VCaP (cell line): ENCODE data around the gene LRRC27.

Experiments
- H3K27ac ChIP-seq: fragments of 450-650 bp; 2 replicates; pipeline ENCODE4 v1.5.1; 2017
- TF ChIP-seq, protein P1 (sequence below): fragments of 450-650 bp; conservative IDR thresholded peaks from 2 replicates; pipeline ENCODE4 v1.5.1; 2017; ENCODE audit warnings: mild to moderate bottlenecking, moderate library complexity

The LRRC27 gene

DNA sequence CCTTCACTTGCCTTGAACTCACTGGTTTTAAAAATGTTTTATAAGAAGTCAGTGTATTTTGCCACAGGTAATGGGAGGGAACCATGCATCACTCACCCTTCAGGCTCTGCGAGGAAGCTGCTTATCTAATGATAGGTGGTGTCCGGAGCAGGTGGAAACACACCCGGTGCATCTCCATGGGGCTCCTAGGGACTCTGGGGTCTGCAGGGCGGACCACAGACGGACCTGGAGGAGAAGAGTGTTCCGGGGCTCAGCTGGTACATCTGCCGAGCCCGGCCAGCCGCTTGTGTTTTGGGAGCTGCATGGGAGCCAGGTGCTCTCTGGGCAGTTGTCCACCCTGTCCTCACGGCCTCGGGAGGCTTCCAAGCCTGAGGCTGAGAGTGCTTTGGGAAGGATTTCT is 7.3 kb downstream of the LRRC27 start:
- TF ChIP-seq, protein P1, sequence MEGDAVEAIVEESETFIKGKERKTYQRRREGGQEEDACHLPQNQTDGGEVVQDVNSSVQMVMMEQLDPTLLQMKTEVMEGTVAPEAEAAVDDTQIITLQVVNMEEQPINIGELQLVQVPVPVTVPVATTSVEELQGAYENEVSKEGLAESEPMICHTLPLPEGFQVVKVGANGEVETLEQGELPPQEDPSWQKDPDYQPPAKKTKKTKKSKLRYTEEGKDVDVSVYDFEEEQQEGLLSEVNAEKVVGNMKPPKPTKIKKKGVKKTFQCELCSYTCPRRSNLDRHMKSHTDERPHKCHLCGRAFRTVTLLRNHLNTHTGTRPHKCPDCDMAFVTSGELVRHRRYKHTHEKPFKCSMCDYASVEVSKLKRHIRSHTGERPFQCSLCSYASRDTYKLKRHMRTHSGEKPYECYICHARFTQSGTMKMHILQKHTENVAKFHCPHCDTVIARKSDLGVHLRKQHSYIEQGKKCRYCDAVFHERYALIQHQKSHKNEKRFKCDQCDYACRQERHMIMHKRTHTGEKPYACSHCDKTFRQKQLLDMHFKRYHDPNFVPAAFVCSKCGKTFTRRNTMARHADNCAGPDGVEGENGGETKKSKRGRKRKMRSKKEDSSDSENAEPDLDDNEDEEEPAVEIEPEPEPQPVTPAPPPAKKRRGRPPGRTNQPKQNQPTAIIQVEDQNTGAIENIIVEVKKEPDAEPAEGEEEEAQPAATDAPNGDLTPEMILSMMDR = no peak
- no peak overlapping the region for H3K27ac ChIP-seq

DNA sequence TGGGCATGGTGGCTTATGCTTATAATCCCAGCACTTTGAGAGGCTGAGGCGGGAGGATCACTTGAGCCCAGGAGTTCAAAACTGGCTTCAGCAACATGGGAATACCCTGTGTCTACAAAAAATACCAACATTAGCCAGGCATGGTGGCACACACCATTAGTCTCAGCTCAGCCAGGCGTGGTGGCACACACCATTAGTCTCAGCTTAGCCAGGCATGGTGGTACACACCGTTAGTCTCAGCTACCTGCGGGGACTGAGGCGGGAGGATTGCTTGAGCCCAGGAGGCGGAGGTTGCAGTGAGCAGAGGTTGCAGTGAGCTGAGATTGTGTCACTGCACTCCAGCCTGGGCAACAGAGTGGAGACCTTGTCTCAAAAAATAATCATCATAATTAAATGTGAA is 9.0 kb downstream of the LRRC27 start:
- TF ChIP-seq, protein P1 = no peak
- H3K27ac ChIP-seq = no peak overlapping the region

DNA sequence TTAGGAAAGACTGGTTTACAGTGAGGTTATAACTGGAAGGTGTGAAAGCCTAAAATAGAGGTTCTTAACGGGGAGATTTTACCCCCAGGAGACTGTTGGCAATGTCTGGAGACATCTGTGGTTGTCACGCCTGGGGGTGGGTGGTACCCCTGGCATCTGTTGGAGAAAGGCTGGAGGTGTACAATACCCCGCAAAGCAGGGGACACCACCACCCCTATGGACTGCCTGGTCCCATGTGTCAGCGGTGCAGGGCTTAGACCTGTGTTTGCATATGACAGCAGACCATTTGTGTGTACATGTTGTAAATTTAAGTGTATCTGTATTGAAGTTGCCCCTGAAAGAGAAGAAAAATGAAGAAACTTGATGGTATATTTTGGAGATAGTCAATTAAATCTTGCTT is 9.8 kb downstream of the LRRC27 start:
- TF ChIP-seq, protein P1 = no peak
- H3K27ac ChIP-seq = no peak overlapping the region

DNA sequence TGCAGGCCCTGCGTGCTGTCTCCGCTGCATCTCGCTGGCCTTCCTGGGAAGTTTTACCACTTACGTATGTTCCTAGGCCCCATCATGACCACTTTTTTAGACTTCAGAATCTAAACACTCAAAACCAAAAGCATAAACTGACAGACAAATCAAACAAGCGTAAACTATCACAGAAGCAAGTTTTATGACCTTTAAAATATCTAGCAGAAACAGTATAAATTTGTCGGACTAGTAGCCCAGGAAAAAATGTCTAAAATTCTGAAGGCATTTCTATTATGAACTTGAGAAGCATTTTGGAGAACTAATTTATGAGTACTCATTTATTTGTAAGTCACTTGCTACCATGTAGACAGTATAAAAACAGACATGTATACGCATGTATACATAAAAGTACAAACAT is 10.6 kb downstream of the LRRC27 start:
- TF ChIP-seq, protein P1 = no peak

DNA sequence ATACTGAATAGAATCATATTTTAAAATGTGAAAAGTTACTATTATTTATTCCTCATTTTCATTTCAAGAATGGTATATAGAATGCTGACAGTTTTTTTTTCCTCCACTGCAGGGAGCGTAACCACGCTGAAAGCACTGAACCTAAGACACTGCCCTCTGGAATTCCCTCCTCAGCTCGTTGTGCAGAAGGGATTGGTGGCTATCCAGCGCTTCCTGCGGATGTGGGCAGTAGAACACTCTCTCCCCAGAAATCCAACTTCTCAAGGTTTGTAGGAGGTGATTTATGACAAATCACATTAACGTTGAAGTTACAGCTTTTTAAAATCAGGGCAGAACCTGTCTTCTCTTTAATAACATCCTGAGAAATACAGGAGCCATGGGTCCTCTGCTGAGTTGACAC is 12.4 kb downstream of the LRRC27 start:
- TF ChIP-seq, protein P1 = no peak

More for the DNA sequence above, 10.6 kb downstream of the LRRC27 start:
- no peak overlapping the region for H3K27ac ChIP-seq

DNA sequence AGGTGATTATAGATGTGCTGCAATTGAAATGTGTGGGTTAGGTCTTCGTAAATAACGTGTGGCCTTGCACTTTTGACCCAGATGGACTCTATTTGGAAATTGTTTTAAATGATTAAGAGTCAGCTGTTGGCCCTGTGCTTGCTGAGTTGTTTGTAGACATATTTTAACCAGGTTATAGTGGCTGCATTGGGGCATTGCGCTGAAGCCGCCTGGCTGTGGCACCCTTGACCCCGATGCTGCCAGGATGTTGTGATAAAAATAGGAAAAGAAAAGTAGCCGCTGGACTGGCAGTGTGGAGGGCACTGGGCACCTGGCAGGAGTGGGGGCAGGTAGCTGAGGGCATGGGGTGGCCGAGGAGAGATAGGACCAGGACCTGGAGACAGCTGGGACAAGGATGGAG is 13.4 kb downstream of the LRRC27 start:
- TF ChIP-seq, protein P1 = no peak
- H3K27ac ChIP-seq = no peak overlapping the region

More for the DNA sequence above, 12.4 kb downstream of the LRRC27 start:
- no peak overlapping the region for H3K27ac ChIP-seq

DNA sequence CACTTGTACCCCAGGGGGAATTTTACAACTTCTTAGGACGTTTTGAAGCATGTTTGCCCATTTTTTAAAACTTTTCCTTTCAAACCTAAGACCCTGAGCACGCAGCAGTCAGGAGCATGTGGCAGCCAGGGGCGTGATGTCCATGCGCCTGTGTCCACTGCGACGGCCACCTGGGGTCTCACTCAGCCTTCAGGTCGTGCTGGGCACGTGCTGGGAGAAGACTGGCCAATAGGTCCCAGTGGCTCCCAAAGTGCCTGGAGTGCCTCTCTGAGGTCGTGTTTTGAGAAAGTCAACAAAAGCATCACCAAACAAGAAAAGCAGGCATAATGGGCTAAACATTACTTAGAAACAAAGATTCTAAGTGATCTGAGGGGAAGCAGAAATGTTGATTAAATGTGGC is 14.8 kb downstream of the LRRC27 start:
- TF ChIP-seq, protein P1 = no peak
- H3K27ac ChIP-seq = no peak overlapping the region
